ENCODE data around the gene PRKG1.

PRKG1 gene

DNA sequence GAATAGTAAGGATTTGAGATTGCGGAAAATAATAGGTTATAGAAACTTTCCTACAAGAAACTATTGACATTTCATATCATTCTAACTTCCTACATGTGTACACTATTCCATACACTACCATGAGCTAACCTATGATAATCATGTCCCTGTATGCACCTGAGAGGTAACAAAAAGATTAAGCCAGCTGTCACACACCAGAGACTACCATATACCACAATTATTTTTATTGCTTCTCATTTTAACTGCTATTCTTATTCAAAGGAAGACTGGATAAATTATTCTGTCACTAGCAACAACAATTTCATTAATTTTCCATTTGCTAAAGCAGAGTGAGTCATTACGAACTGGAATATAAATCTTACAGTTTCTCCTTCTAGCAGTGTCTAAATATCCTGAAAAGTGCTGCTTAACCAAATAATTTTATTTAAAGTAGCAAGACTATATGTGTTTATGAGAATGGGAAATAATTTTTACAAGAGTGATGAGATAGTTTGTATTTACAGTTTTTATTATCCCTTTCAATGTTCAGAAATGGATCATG lies 1004.2 kb downstream of the PRKG1 start:
- H3K4me3 ChIP-seq (ENCODE audit: low read depth, low read length): no peak overlapping the region
- TF ChIP-seq, protein P1, sequence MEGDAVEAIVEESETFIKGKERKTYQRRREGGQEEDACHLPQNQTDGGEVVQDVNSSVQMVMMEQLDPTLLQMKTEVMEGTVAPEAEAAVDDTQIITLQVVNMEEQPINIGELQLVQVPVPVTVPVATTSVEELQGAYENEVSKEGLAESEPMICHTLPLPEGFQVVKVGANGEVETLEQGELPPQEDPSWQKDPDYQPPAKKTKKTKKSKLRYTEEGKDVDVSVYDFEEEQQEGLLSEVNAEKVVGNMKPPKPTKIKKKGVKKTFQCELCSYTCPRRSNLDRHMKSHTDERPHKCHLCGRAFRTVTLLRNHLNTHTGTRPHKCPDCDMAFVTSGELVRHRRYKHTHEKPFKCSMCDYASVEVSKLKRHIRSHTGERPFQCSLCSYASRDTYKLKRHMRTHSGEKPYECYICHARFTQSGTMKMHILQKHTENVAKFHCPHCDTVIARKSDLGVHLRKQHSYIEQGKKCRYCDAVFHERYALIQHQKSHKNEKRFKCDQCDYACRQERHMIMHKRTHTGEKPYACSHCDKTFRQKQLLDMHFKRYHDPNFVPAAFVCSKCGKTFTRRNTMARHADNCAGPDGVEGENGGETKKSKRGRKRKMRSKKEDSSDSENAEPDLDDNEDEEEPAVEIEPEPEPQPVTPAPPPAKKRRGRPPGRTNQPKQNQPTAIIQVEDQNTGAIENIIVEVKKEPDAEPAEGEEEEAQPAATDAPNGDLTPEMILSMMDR (IDR thresholded peaks at IDR 0.05; ENCODE audit: borderline replicate concordance, insufficient read depth, low read depth, low read length): no peak

DNA sequence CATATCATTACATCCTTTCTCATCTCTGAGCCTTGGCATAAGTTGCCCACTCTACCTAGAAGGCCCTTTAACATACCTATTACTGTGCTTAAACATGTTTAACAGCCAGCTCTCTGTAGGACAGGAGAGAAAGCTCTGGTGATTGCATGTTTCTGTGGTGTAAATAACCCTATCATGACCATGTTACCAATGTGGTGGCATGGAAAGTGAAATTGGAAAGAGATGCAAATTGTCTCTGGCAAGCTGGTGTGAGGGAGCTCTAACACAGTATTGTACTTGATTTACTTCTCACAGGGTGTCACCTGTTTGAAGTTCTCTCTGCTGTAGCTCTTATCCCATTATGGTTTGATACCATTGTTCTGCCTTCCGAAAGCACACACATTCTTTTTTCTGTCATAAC lies 1008.0 kb downstream of the PRKG1 start:
- TF ChIP-seq, protein P1 (IDR thresholded peaks at IDR 0.05; ENCODE audit: borderline replicate concordance, insufficient read depth, low read depth, low read length): no peak
- H3K4me3 ChIP-seq (ENCODE audit: low read depth, low read length): no peak overlapping the region

DNA sequence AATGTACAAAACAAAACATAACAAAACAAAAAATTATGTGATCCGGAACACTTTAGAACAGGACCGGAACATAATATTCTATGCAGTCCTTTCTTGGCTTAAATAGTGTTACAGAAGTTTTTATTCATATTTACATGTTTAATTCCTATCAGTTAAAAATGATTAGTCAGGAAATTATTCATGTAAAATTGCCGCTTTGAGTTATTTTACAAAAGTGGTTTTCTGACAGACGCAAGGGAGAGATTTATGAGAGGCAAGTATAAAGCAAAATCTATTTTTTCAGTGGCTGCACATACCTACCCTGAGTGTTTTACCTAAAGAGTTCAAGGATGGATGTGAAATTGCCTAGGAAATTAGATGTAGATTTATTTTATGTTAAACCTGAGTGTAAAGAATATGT lies 1009.1 kb downstream of the PRKG1 start:
- TF ChIP-seq, protein P1 (IDR thresholded peaks at IDR 0.05; ENCODE audit: borderline replicate concordance, insufficient read depth, low read depth, low read length): no peak
- H3K4me3 ChIP-seq (ENCODE audit: low read depth, low read length): no peak overlapping the region

DNA sequence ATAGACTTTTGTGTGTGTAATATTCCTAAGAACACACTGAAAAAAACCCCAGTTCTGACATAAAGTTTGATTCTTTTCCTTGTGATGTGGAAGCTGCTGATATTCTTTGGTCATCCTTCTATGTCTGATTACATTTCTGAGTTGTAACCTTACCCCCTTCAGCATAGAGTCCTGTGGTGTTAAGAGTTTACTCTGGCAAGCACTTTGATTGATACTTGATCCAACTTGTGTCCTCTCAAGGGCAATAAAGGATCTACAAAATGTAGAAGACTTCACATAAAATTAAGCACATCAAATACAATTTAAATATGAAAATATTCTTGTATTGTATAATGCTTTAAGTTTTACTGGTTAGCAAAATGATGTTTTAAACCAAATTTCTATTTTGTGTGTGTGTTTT lies 1018.1 kb downstream of the PRKG1 start:
- no peak overlapping the region for H3K4me3 ChIP-seq (ENCODE audit: low read depth, low read length)
- TF ChIP-seq, protein P1 (IDR thresholded peaks at IDR 0.05; ENCODE audit: borderline replicate concordance, insufficient read depth, low read depth, low read length): no peak

DNA sequence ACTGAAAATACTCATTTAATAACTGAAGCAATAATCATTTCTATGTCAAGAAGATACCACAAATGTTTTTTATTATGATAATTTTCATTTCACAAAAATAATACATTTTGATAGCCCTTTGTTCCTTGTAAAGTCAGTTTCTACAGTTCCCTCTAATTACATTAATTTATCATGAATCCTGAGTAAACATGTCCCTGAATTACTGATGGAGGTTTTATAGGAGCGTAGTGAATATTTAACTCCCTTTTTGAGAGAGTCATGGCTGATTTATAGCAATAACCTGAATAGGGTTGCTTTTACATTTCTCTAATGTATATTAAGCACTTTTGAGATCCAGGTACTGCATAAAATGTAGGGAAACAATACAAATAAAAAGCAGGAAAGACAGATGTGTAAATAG lies 1023.8 kb downstream of the PRKG1 start:
- TF ChIP-seq, protein P1 (IDR thresholded peaks at IDR 0.05; ENCODE audit: borderline replicate concordance, insufficient read depth, low read depth, low read length): no peak
- H3K4me3 ChIP-seq (ENCODE audit: low read depth, low read length): no peak overlapping the region

DNA sequence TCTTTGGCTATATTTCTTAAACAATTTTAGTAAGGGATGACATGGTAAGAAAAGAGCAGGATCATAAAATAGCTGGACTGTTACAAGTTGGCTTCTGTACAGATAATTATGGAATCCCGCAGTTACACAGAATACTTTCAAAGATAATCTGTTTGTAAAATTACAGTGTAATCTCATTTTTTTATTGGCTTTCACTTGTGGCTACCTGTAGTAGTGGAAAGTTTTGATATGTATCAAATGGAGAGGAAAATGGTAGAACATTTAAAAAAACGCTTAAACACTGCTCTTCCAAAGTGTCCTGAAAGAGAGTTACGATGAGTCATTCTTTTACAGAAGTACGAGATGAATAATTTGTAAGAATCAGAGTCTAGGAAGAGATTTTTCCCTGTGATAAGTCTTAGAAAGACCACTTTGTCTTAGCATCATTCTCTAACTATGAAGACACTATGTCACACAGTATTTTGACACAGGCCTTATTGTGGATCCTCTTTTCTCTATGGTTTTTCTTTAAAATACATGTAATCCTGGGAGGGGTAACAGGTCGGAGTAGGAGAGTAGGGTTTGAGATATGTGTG lies 1024.8 kb downstream of the PRKG1 start:
- TF ChIP-seq, protein P1 (IDR thresholded peaks at IDR 0.05; ENCODE audit: borderline replicate concordance, insufficient read depth, low read depth, low read length): no peak
- H3K4me3 ChIP-seq (ENCODE audit: low read depth, low read length): no peak overlapping the region

DNA sequence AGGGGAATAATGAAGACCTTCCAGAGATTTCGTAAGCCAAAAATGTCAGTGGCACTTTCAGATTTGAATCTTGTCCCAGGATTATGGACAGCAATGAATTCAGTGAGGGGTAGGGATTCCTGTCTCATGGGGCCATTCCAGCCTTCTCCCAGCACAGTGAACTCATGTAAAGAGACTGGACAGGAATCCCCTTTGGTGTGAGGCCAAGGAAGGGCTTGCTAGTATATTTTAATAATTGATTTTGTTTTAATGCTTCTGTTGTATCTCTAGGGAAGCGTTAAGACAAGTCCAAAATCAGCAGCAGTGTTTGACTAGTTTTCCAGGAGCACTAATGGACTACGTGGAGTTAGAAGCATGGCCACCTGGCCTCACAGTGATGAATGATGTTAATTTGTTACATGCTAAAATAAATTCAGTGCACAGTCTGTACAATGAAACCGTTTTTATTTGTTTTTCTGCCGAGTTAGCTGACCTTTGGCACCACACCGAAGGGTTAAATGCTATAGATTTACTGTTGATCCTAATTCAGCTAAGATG lies 1025.8 kb downstream of the PRKG1 start:
- H3K4me3 ChIP-seq (ENCODE audit: low read depth, low read length): no peak overlapping the region
- TF ChIP-seq, protein P1 (IDR thresholded peaks at IDR 0.05; ENCODE audit: borderline replicate concordance, insufficient read depth, low read depth, low read length): no peak
